ENCODE results near the gene LEMD1.

Gene LEMD1

GRCh38 chr1:205421798-205422197 lies at the start of gene LEMD1:
LEMD1 (minus strand) TSS chr1:205422056; CDS start chr1:205420536, 1,520 bp downstream.
- peaks cover 85% of the 10 kb centered on the region for H3K27me3 ChIP-seq (replicated peaks; ENCODE audit: control insufficient read depth, insufficient read depth, low read length)
- peak; percentile 7 for DNase-seq (ENCODE audit: low read depth)
- H3K4me1 ChIP-seq (ENCODE audit: control insufficient read depth, insufficient read depth, low read length), result no peaks in the 10 kb centered on the region
- H3K36me3 ChIP-seq (ENCODE audit: control insufficient read depth, insufficient read depth, low read length, severe bottlenecking), result no peaks in the 10 kb centered on the region
- no peaks in the 10 kb centered on the region for H3K9me3 ChIP-seq (ENCODE audit: control insufficient read depth, low read length)
- H3K4me3 ChIP-seq (ENCODE audit: low read length), result no peak within 1 kb of the TSS
- H3K9ac ChIP-seq (ENCODE audit: low read length), result no peak within 1 kb of the TSS

GRCh38 chr1:205470131-205470530 lies 48.3 kb upstream of the LEMD1 start:
- Histone ChIP-seq H3K27me3 (replicated peaks; ENCODE audit: control insufficient read depth, insufficient read depth, low read length) (peaks cover 76% of the 10 kb centered on the region), H3K9ac (ENCODE audit: low read length) (no peak overlapping the region), H3K4me1 (ENCODE audit: control insufficient read depth, insufficient read depth, low read length) (peaks cover 5% of the 10 kb centered on the region), H3K4me3 (ENCODE audit: low read length) (no peak overlapping the region), H3K36me3 (ENCODE audit: control insufficient read depth, insufficient read depth, low read length, severe bottlenecking) (no peaks in the 10 kb centered on the region), H3K9me3 (ENCODE audit: control insufficient read depth, low read length) (peaks cover 3% of the 10 kb centered on the region)
- DNase-seq (ENCODE audit: low read depth), result no peak

DNA sequence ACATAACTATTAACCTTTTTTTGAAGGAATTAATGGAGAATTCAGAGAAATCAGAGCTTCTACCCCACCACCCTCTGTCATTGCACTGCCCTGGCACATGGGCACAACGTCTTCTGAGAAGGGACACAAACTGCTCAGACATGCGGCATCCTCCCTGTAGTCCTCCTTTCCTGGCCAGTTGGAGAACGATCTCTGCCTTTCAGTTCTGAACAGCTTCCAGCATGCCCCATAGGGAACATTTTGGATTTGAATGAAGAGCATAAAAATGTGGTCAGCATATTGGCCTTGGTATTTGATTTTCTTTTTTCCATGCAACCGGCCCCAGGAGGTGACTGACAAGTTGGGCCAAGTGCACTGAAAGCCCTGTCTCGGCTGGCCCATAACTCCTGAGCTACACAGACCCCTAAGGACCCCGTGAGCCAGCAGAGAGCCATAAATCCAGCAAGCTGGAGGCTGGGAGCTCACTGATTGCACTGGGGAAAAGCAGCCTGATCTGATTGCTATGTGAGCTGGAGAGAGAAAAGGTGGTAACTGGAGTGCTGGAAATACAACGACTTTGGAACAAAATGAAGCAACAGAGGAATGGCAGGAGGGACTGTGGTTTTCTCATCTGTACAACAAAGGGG lies 44.9 kb upstream of the LEMD1 start:
- no peak for DNase-seq (ENCODE audit: low read depth)
- Histone ChIP-seq H3K4me1 (ENCODE audit: control insufficient read depth, insufficient read depth, low read length) (peaks cover 8% of the 10 kb centered on the region), H3K27me3 (replicated peaks; ENCODE audit: control insufficient read depth, insufficient read depth, low read length) (peaks cover 76% of the 10 kb centered on the region)

DNA sequence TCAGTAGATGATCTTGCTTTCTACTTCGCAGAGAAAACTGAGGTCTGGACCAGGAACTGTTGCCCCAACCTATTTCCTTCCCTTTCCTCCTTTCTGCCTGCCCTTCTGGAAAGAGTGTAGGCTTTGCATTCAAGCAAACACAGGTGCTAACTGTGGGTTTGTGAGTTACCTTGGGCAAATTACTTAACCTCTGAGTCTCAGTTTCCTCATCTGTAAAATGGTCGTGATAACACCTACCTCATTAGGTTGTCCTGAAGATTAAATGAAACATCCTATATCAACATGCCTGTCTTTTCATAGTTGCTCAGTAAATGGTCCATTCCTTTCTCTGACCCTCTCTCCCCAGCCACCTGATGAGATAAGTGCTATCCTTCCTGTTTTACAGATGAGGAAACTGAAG lies 43.5 kb upstream of the LEMD1 start:
- Histone ChIP-seq H3K9ac (ENCODE audit: low read length) (no peak overlapping the region), H3K4me3 (ENCODE audit: low read length) (no peak overlapping the region), H3K9me3 (ENCODE audit: control insufficient read depth, low read length) (no peaks in the 10 kb centered on the region), H3K36me3 (ENCODE audit: control insufficient read depth, insufficient read depth, low read length, severe bottlenecking) (no peaks in the 10 kb centered on the region), H3K27me3 (replicated peaks; ENCODE audit: control insufficient read depth, insufficient read depth, low read length) (peaks cover 80% of the 10 kb centered on the region), H3K4me1 (ENCODE audit: control insufficient read depth, insufficient read depth, low read length) (peaks cover 8% of the 10 kb centered on the region)
- no peak for DNase-seq (ENCODE audit: low read depth)

More for the DNA sequence above, 44.9 kb upstream of the LEMD1 start:
- Histone ChIP-seq H3K4me3 (ENCODE audit: low read length) (no peak overlapping the region), H3K9ac (ENCODE audit: low read length) (no peak overlapping the region), H3K9me3 (ENCODE audit: control insufficient read depth, low read length) (no peaks in the 10 kb centered on the region), H3K36me3 (ENCODE audit: control insufficient read depth, insufficient read depth, low read length, severe bottlenecking) (no peaks in the 10 kb centered on the region)

DNA sequence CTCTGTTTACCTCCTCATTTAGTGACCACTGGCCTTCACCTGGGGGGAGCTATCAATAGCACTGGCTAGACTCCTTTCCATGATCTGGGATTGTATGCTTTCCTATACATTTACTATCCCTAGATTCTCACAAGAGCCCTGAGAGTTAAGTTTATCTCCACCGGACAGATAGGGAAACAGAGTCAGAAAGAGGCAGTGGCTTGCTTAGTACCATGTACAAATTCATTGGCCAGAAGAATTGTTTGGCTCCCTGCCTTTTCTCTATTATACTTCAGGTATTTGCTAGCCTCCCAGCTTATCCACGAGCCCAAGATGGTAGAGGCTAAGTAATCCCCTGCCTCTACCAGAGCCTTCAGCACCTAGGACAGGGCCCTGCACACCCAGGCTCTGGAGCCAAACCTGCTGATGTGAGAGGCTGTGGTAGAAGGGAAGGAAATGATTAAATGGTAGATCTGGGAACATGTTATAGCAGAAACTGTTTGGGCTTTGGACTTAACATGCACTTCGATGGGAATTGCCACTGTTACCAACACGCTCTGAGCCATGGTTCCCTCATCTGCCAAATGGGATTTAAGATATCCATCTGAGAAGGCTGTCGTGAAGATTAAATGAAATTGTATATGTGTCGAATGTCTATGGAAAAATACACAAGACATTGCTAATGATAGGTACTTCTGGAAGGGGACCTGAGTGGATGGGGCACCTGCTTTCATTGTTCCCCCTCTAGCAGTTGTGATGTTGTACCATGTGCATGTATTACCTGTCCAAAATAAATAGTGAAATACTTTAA lies 37.1 kb upstream of the LEMD1 start:
- Histone ChIP-seq H3K4me3 (ENCODE audit: low read length) (no peak overlapping the region), H3K27me3 (replicated peaks; ENCODE audit: control insufficient read depth, insufficient read depth, low read length) (peaks cover 75% of the 10 kb centered on the region), H3K4me1 (ENCODE audit: control insufficient read depth, insufficient read depth, low read length) (peaks cover 3% of the 10 kb centered on the region), H3K36me3 (ENCODE audit: control insufficient read depth, insufficient read depth, low read length, severe bottlenecking) (no peaks in the 10 kb centered on the region), H3K9ac (ENCODE audit: low read length) (no peak overlapping the region), H3K9me3 (ENCODE audit: control insufficient read depth, low read length) (no peaks in the 10 kb centered on the region)
- DNase-seq (ENCODE audit: low read depth), result peak; percentile 69

GRCh38 chr1:205456868-205457745 lies 35.3 kb upstream of the LEMD1 start:
- Histone ChIP-seq H3K4me1 (ENCODE audit: control insufficient read depth, insufficient read depth, low read length) (no peaks in the 10 kb centered on the region), H3K9me3 (ENCODE audit: control insufficient read depth, low read length) (no peaks in the 10 kb centered on the region), H3K27me3 (replicated peaks; ENCODE audit: control insufficient read depth, insufficient read depth, low read length) (peaks cover 82% of the 10 kb centered on the region), H3K4me3 (ENCODE audit: low read length) (no peak overlapping the region), H3K9ac (ENCODE audit: low read length) (no peak overlapping the region), H3K36me3 (ENCODE audit: control insufficient read depth, insufficient read depth, low read length, severe bottlenecking) (no peaks in the 10 kb centered on the region)
- DNase-seq (ENCODE audit: low read depth), result no peak

- Histone ChIP-seq H3K27me3 (replicated peaks; ENCODE audit: control insufficient read depth, insufficient read depth, low read length) (peaks cover 76% of the 10 kb centered on the region), H3K36me3 (ENCODE audit: control insufficient read depth, insufficient read depth, low read length, severe bottlenecking) (no peaks in the 10 kb centered on the region), H3K4me1 (ENCODE audit: control insufficient read depth, insufficient read depth, low read length) (no peaks in the 10 kb centered on the region), H3K9me3 (ENCODE audit: control insufficient read depth, low read length) (no peaks in the 10 kb centered on the region), H3K9ac (ENCODE audit: low read length) (no peak overlapping the region), H3K4me3 (ENCODE audit: low read length) (no peak overlapping the region)
- DNase-seq (ENCODE audit: low read depth), result no peak
These were observed 34.6 kb upstream of the LEMD1 start for GRCh38 chr1:205456383-205456867.

- H3K27me3 ChIP-seq (replicated peaks; ENCODE audit: control insufficient read depth, insufficient read depth, low read length), result peaks cover 75% of the 10 kb centered on the region
- H3K9ac ChIP-seq (ENCODE audit: low read length), result no peak within 1 kb of the TSS
- H3K9me3 ChIP-seq (ENCODE audit: control insufficient read depth, low read length), result no peaks in the 10 kb centered on the region
- H3K36me3 ChIP-seq (ENCODE audit: control insufficient read depth, insufficient read depth, low read length, severe bottlenecking), result no peaks in the 10 kb centered on the region
- H3K4me1 ChIP-seq (ENCODE audit: control insufficient read depth, insufficient read depth, low read length), result no peaks in the 10 kb centered on the region
- H3K4me3 ChIP-seq (ENCODE audit: low read length), result no peak within 1 kb of the TSS
- no peak for DNase-seq (ENCODE audit: low read depth)
These were observed 33.9 kb upstream of the LEMD1 start, which contains the start of gene BLACAT1 for GRCh38 chr1:205455581-205456382. BLACAT1 (minus strand) TSS chr1:205456045.

DNA sequence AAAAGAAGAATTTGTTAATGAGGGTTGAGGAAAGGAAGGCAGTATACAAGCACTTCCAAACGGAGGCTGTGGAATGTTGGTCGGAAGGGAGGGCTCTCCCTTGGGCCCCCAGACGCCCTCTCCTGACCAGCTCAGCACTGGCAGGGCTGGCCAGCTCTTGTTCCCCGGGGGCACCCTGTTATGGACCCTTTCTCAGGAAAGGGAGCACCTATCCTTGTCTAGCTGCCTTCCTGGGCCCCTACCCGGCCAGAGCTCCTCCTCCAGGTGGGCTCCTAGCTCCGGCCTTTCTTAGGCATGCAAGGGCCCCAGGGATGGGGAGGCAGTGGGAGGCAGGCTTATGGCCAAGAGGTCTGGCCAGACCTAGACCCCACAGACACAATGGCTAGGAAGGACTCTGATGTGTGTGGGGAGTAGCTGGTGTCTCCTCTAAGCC lies 33.1 kb upstream of the LEMD1 start:
- DNase-seq (ENCODE audit: low read depth), result no peak
- H3K36me3 ChIP-seq (ENCODE audit: control insufficient read depth, insufficient read depth, low read length, severe bottlenecking), result no peaks in the 10 kb centered on the region
- peaks cover 74% of the 10 kb centered on the region for H3K27me3 ChIP-seq (replicated peaks; ENCODE audit: control insufficient read depth, insufficient read depth, low read length)
- H3K4me3 ChIP-seq (ENCODE audit: low read length), result no peak overlapping the region
- H3K9ac ChIP-seq (ENCODE audit: low read length), result no peak overlapping the region
- no peaks in the 10 kb centered on the region for H3K9me3 ChIP-seq (ENCODE audit: control insufficient read depth, low read length)
- no peaks in the 10 kb centered on the region for H3K4me1 ChIP-seq (ENCODE audit: control insufficient read depth, insufficient read depth, low read length)

- Histone ChIP-seq H3K4me3 (ENCODE audit: low read length) (no peak overlapping the region), H3K9ac (ENCODE audit: low read length) (no peak overlapping the region), H3K36me3 (ENCODE audit: control insufficient read depth, insufficient read depth, low read length, severe bottlenecking) (no peaks in the 10 kb centered on the region), H3K4me1 (ENCODE audit: control insufficient read depth, insufficient read depth, low read length) (no peaks in the 10 kb centered on the region), H3K9me3 (ENCODE audit: control insufficient read depth, low read length) (no peaks in the 10 kb centered on the region), H3K27me3 (replicated peaks; ENCODE audit: control insufficient read depth, insufficient read depth, low read length) (peaks cover 60% of the 10 kb centered on the region)
- DNase-seq (ENCODE audit: low read depth), result no peak
These were observed 31.6 kb upstream of the LEMD1 start for GRCh38 chr1:205453466-205453865.
